ENCODE results near the gene PACS2. TPM values are rescaled to one million over a fixed set of nuclear protein-coding genes. Genes with fewer than 3 reads are reported as not detected.

Gene PACS2
- total RNA-seq, 2 donors from 2014 or later: 117 to 121 TPM

DNA sequence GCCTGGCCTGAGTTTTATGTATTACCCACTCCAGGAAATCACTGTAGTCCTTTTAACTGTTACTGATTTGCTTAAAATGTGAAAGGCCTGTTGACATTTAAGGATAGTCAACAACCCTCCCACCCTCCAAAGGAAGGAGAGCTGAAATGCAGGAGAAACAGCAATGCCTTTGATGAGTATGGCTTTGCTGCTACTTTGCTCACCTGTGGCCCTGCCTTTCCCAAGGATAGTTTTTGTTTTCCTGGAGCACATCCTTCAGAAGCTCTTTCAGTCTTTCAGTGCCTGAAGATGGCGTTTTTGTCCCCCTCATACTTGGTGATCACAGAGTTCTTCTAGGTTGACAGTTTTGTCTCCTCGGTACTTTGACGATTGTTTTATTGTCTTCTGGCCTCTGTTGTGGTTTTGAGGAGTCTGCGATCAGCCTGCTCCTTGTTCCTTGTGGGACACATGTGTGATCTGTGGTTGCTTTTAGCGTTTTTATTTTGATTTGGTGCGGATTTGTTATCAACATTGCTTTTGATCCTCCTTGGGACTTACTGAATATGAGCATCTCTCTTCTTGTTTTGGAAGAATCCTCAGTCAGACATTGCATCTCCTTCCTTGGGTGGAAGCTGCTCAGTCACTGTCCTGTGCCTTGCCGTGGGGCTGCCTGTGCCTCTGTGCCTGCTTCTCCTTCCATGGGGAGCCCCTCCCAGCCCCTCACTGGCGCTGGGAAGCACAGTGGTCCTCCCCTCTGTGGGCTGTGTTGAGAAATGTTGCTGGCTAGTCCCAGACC lies 17.2 kb downstream of the PACS2 start:
- Mint-ChIP-seq H3K9me3 (peaks cover 1% of the 10 kb centered on the region), H3K4me1 (peaks cover 8% of the 10 kb centered on the region), H3K36me3 (ENCODE audit: low read depth) (peaks cover 11% of the 10 kb centered on the region), H3K4me3 (no peak overlapping the region), H3K27ac (no peak overlapping the region), H3K27me3 (ENCODE audit: insufficient read depth) (no peaks in the 10 kb centered on the region)
- Histone ChIP-seq H3K9me3 (ENCODE audit: control insufficient read depth, low read length) (peaks cover 4% of the 10 kb centered on the region), H3K27me3 (ENCODE audit: control insufficient read depth, insufficient read depth, low read length, poor library complexity, severe bottlenecking) (no peaks in the 10 kb centered on the region), H3K27ac (ENCODE audit: low read depth, low read length) (no peak overlapping the region), H3K4me1 (ENCODE audit: control insufficient read depth, insufficient read depth, low read length) (peaks cover 16% of the 10 kb centered on the region), H3K36me3 (ENCODE audit: control insufficient read depth, insufficient read depth, low read length) (no peaks in the 10 kb centered on the region), H3K9ac (ENCODE audit: extremely low read depth, low read length, poor library complexity, severe bottlenecking) (no peak overlapping the region), H3K4me3 (ENCODE audit: low read length) (no peak overlapping the region)
- TF ChIP-seq, protein P1, sequence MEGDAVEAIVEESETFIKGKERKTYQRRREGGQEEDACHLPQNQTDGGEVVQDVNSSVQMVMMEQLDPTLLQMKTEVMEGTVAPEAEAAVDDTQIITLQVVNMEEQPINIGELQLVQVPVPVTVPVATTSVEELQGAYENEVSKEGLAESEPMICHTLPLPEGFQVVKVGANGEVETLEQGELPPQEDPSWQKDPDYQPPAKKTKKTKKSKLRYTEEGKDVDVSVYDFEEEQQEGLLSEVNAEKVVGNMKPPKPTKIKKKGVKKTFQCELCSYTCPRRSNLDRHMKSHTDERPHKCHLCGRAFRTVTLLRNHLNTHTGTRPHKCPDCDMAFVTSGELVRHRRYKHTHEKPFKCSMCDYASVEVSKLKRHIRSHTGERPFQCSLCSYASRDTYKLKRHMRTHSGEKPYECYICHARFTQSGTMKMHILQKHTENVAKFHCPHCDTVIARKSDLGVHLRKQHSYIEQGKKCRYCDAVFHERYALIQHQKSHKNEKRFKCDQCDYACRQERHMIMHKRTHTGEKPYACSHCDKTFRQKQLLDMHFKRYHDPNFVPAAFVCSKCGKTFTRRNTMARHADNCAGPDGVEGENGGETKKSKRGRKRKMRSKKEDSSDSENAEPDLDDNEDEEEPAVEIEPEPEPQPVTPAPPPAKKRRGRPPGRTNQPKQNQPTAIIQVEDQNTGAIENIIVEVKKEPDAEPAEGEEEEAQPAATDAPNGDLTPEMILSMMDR (conservative IDR thresholded peaks at IDR 0.05): no peak
- DNase-seq: no peak
- WGBS, 2 experiments (ENCODE audit: insufficient coverage in 1 of 2, insufficient read length in 1 of 2): 92 to 93% methylated on average over 6 to 8 of the region's 8 CpGs

DNA sequence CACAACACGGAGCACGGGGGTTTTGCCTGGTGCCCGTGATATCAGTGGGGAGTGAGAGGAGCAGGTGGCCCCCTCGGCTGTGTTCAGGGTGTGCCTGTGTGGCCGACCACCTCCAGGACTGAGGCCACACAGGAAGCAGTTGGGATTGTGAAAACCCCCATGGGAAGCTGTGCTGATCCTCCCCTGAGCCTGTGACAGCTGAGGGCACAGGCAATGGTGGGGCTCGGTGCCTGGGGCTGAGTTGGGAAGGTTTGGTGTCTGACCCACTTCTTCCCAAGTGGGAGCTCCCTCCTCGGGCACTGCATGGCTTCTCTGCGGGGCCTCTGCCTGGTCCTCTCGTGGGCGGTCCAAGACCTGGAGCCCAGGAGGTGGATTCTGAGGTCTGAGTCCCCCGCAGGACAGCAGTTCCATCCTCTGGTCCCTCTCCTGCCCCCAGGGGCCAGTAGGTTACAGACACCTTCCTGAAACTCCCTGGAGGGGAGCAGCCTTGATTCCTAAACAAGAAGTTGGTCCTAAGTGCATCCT lies 17.9 kb downstream of the PACS2 start:
- H3K4me1 Mint-ChIP-seq: peaks cover 2% of the 10 kb centered on the region
- WGBS, 2 experiments (ENCODE audit: insufficient coverage in 1 of 2, insufficient read length in 1 of 2): 86 to 87% methylated on average over 8 to 11 of the region's 11 CpGs
- Histone ChIP-seq H3K4me3 (ENCODE audit: low read length) (no peak overlapping the region), H3K36me3 (ENCODE audit: control insufficient read depth, insufficient read depth, low read length) (no peaks in the 10 kb centered on the region), H3K27ac (ENCODE audit: low read depth, low read length) (no peak overlapping the region), H3K27me3 (ENCODE audit: control insufficient read depth, insufficient read depth, low read length, poor library complexity, severe bottlenecking) (no peaks in the 10 kb centered on the region), H3K9me3 (ENCODE audit: control insufficient read depth, low read length) (peaks cover 4% of the 10 kb centered on the region), H3K4me1 (ENCODE audit: control insufficient read depth, insufficient read depth, low read length) (peaks cover 11% of the 10 kb centered on the region), H3K9ac (ENCODE audit: extremely low read depth, low read length, poor library complexity, severe bottlenecking) (no peak overlapping the region)
- no peak overlapping the region for H3K4me3 Mint-ChIP-seq
- peaks cover 16% of the 10 kb centered on the region for H3K36me3 Mint-ChIP-seq (ENCODE audit: low read depth)
- no peak for DNase-seq
- TF ChIP-seq, protein P1 (conservative IDR thresholded peaks at IDR 0.05): peak; percentile 35
- no peak overlapping the region for H3K27ac Mint-ChIP-seq
- peaks cover 1% of the 10 kb centered on the region for H3K9me3 Mint-ChIP-seq
- H3K27me3 Mint-ChIP-seq (ENCODE audit: insufficient read depth): no peaks in the 10 kb centered on the region

DNA sequence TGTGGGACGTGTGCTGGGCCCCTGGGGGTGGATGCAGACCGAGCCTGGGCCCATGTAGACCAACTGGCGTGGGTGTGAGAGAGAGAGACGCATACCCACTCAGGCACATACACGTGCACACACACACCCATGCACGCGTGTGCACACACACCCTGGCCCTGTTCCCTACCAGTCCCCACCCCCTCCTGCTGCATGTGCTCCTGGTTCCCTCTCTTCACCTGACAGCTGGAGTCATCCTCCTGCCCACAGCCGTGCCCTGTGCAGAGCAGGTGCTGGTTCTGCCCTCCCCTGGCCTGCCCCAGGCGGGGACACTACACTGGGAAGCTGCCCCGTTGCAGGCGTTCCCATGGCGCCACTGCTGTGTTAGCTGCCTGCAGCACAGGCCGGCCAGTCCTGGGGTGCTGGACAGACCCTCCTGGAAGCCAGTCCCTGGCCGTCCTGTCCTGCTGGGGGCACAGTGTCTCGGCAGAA lies 18.5 kb downstream of the PACS2 start:
- H3K27ac Mint-ChIP-seq: peak overlapping the region; percentile 68
- Histone ChIP-seq H3K9ac (ENCODE audit: extremely low read depth, low read length, poor library complexity, severe bottlenecking) (no peak overlapping the region), H3K4me3 (ENCODE audit: low read length) (no peak overlapping the region), H3K27me3 (ENCODE audit: control insufficient read depth, insufficient read depth, low read length, poor library complexity, severe bottlenecking) (no peaks in the 10 kb centered on the region), H3K36me3 (ENCODE audit: control insufficient read depth, insufficient read depth, low read length) (no peaks in the 10 kb centered on the region), H3K27ac (ENCODE audit: low read depth, low read length) (no peak overlapping the region), H3K4me1 (ENCODE audit: control insufficient read depth, insufficient read depth, low read length) (peaks cover 5% of the 10 kb centered on the region), H3K9me3 (ENCODE audit: control insufficient read depth, low read length) (peaks cover 4% of the 10 kb centered on the region)
- H3K27me3 Mint-ChIP-seq (ENCODE audit: insufficient read depth): no peaks in the 10 kb centered on the region
- 93 to 95% methylated on average over 11 to 15 of the region's 15 CpGs for WGBS, 2 experiments (ENCODE audit: insufficient coverage in 1 of 2, insufficient read length in 1 of 2)
- peaks cover 1% of the 10 kb centered on the region for H3K9me3 Mint-ChIP-seq
- peaks cover 16% of the 10 kb centered on the region for H3K36me3 Mint-ChIP-seq (ENCODE audit: low read depth)
- no peak for DNase-seq
- H3K4me3 Mint-ChIP-seq: no peak overlapping the region
- TF ChIP-seq, protein P1 (conservative IDR thresholded peaks at IDR 0.05): no peak
- no peaks in the 10 kb centered on the region for H3K4me1 Mint-ChIP-seq
